ENCODE results near the gene RFPL2. TPM values are rescaled to one million over a fixed set of nuclear protein-coding genes. Genes with fewer than 3 reads are reported as not detected.
A peak's percentile ranks its signal among the peaks of the same experiment; 100 is the strongest.
"Not testable (repeated sequence)": the region's sequence is repeated elsewhere in the genome, so short reads cannot be mapped to it uniquely, and the experiment has no call there.

The RFPL2 gene
- total and polyA plus RNA-seq, 2 of the 13 experiments (the other 11 are each of a cell fraction or from before 2014, with no cell fraction given), result not detected

DNA sequence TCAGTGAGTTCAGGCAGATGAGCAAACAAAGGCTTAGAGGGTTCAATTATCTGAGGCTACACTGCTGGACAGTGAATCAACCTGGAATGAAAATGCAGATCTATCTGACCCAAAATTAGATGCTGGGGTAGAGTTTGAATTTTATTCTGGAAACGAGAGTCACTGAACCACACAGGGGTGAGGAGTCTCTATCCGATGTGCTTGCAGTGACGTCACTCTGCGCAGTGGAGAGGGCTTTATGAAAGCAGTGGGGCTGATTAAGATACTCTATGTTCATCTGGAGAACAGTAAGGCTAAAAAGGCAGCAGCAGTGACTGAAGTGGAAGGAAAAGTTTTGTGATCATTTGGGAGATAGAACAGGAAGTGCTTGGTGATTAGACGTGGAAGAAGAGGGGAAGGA is 44.5 kb downstream of the RFPL2 start:
- H3K79me2 ChIP-seq (ENCODE audit: insufficient read depth, low read length), result not testable (repeated sequence)

DNA sequence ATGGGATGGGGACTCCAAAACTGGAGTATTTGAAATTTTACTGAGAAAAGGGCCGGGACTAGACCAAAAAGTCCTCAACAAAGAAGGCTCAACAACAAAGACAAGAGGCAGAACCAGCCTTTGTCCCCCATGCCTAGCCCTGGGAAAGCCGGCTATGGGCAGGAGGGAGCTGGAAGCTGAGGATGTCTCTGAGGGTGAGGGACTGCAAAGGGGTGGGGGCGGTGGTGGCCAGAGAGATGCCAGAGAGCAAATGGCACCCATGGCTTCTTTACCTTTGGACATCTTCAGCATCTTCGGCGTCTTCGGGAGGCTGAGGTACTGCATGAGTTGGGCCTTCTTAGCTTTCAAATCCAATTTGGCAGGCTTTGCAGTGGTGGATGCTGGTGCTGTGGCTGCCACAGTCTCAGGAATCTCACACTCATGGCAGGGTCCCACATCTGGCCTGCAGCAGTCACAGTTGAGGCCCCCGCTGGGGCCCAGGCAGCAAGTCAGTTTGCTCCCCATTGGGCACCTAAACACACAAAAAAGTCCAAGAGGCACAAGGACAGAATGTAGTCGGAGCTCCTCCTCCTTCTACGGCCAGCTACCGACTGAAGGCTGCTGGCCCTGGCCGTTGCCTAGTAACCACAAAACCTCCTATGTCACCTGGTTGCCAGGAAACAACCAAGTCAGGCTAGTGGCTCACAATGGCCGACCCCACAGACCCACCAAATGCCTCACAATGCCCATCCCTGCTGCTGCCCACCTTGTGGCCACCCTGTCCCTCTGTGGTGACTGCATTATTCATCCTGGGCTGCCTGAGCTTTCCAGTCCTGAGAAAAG is 46.0 kb downstream of the RFPL2 start, which contains the start of gene C22orf42:
TSS of gene C22orf42 (minus strand) at position 592 of the 822 bp plus-strand sequence. CDS start at position 504, 88 bp downstream.
- Histone ChIP-seq H3K36me3 (replicated peaks in 1 of 2; ENCODE audit: control insufficient read depth in 1 of 2, insufficient read depth in 2 of 2, low read length in 2 of 2) (no peaks in the 10 kb centered on the region), H3K4me3 (replicated peaks in 1 of 3; ENCODE audit: insufficient read depth in 1 of 3, low read depth in 2 of 3, low read length in 3 of 3) (no peak within 1 kb of the TSS), H3K9me3 (ENCODE audit: low read length) (no peaks in the 10 kb centered on the region), H2AFZ (ENCODE audit: low read length) (no peak within 1 kb of the TSS), H3K4me2 (ENCODE audit: low read depth, low read length) (no peak within 1 kb of the TSS), H3K9ac (ENCODE audit: insufficient read depth, low read depth, low read length) (no peak within 1 kb of the TSS), H3K4me1 (ENCODE audit: insufficient read depth, low read length) (no peaks in the 10 kb centered on the region), H4K20me1 (ENCODE audit: insufficient read depth, low read length) (no peaks in the 10 kb centered on the region), H3K27me3 (ENCODE audit: control insufficient read depth in 1 of 2, insufficient read depth in 2 of 2, low read length in 2 of 2) (peaks cover 0 to 12% of the 10 kb centered on the region in 2 experiments; a peak in 2 of 5 replicates), H3K27ac (ENCODE audit: extremely low read length, insufficient read depth, low read length) (no peak within 1 kb of the TSS), H3K79me2 (ENCODE audit: insufficient read depth, low read length) (no peaks in the 10 kb centered on the region)
- POLR2A ChIA-PET, result no interaction called here
- DNase-seq (ENCODE audit: low spot score), result no peak
- in situ Hi-C loops (cut with HindIII; ENCODE audit: extremely low pct_ligation_motif_present, low pct_unique_long_range_greater_than_20kb) (no loop called here), intact Hi-C loops (cut with micrococcal nuclease; ENCODE audit: unreplicated experiment) (no loop called here)
- CTCF ChIA-PET (ENCODE audit: low intra/inter-chr PET ratio, low total read pairs), result no interaction called here
- ATAC-seq, result no peak
- TF ChIP-seq GABPB1 (CRISPR knock-in tag; IDR thresholded peaks at IDR 0.05) (no peak), ZNF232 (CRISPR knock-in tag; IDR thresholded peaks at IDR 0.05; ENCODE audit: borderline replicate concordance) (no peak), ZNF543 (CRISPR knock-in tag; IDR thresholded peaks at IDR 0.05) (no peak)
- WGBS (ENCODE audit: low lambda C conversion rate), result 11% methylated on average over 7 of the region's 12 CpGs
- FAIRE-seq, result no peak
- no TSS peak for BruUV-seq (replicated peaks)

More for the DNA sequence above, 44.5 kb downstream of the RFPL2 start:
- 31% methylated on average over 5 of the region's 5 CpGs for WGBS (ENCODE audit: low lambda C conversion rate)
- H4K20me1 ChIP-seq (ENCODE audit: insufficient read depth, low read length); CTCF ChIA-PET (ENCODE audit: low intra/inter-chr PET ratio, low total read pairs); in situ Hi-C loops (cut with HindIII; ENCODE audit: extremely low pct_ligation_motif_present, low pct_unique_long_range_greater_than_20kb); H3K4me2 ChIP-seq (ENCODE audit: low read depth, low read length); H3K9ac ChIP-seq (ENCODE audit: insufficient read depth, low read depth, low read length); H3K27ac ChIP-seq (ENCODE audit: extremely low read length, insufficient read depth, low read length); H3K4me1 ChIP-seq (ENCODE audit: insufficient read depth, low read length); BruUV-seq (replicated peaks); H3K9me3 ChIP-seq (ENCODE audit: low read length); ATAC-seq; POLR2A ChIA-PET; intact Hi-C loops (cut with micrococcal nuclease; ENCODE audit: unreplicated experiment); H3K36me3 ChIP-seq (replicated peaks in 1 of 2; ENCODE audit: control insufficient read depth in 1 of 2, insufficient read depth in 2 of 2, low read length in 2 of 2); H2AFZ ChIP-seq (ENCODE audit: low read length); H3K4me3 ChIP-seq (replicated peaks in 1 of 3; ENCODE audit: insufficient read depth in 1 of 3, low read depth in 2 of 3, low read length in 3 of 3); FAIRE-seq; DNase-seq (ENCODE audit: low spot score); TF ChIP-seq CREB1, ATF7 (CRISPR knock-in tag; IDR thresholded peaks at IDR 0.05): not testable (repeated sequence)
- TF ChIP-seq CREB1 (IDR thresholded peaks at IDR 0.05) (peak; percentile 92), ATF7 (IDR thresholded peaks at IDR 0.05) (peak; percentile 85)
- peaks cover 1 to 13% of the 10 kb centered on the region in 2 experiments; a peak in 2 of 5 replicates for H3K27me3 ChIP-seq (ENCODE audit: control insufficient read depth in 1 of 2, insufficient read depth in 2 of 2, low read length in 2 of 2)

DNA sequence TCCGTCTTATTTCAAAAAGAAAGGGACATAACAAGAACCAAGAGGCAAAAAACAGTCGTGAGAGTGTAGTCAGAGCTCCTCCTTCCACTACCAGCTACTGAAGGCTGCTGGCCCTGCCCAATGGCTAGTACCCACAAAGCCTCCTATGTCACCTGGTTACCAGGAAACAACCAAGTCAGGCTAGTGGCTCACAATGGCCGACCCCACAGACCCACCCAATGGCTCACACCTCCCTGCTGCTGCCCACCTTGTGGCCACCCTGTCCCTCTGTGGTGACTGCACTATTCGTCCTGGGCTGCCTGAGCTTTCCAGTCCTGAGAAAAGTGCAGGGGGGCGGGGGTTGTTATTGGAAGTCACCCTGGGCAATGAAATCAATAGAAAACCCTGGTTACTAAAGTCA is 47.2 kb downstream of the RFPL2 start:
- DNase-seq (ENCODE audit: low spot score); H3K79me2 ChIP-seq (ENCODE audit: insufficient read depth, low read length); H3K4me1 ChIP-seq (ENCODE audit: insufficient read depth, low read length); H4K20me1 ChIP-seq (ENCODE audit: insufficient read depth, low read length); H3K27ac ChIP-seq (ENCODE audit: extremely low read length, insufficient read depth, low read length); in situ Hi-C loops (cut with HindIII; ENCODE audit: extremely low pct_ligation_motif_present, low pct_unique_long_range_greater_than_20kb); CTCF ChIA-PET (ENCODE audit: low intra/inter-chr PET ratio, low total read pairs); H3K36me3 ChIP-seq (replicated peaks in 1 of 2; ENCODE audit: control insufficient read depth in 1 of 2, insufficient read depth in 2 of 2, low read length in 2 of 2); POLR2A ChIA-PET; ATAC-seq; H3K9ac ChIP-seq (ENCODE audit: insufficient read depth, low read depth, low read length); BruUV-seq (replicated peaks); H3K9me3 ChIP-seq (ENCODE audit: low read length); H3K4me3 ChIP-seq (replicated peaks in 1 of 3; ENCODE audit: insufficient read depth in 1 of 3, low read depth in 2 of 3, low read length in 3 of 3); H2AFZ ChIP-seq (ENCODE audit: low read length); FAIRE-seq; intact Hi-C loops (cut with micrococcal nuclease; ENCODE audit: unreplicated experiment); H3K4me2 ChIP-seq (ENCODE audit: low read depth, low read length): not testable (repeated sequence)
- H3K27me3 ChIP-seq (ENCODE audit: control insufficient read depth in 1 of 2, insufficient read depth in 2 of 2, low read length in 2 of 2), result peaks cover 0 to 12% of the 10 kb centered on the region in 2 experiments; a peak in 2 of 5 replicates
- WGBS (ENCODE audit: low lambda C conversion rate), result 1% methylated on average over 5 of the region's 5 CpGs

Measured in HepG2 (cell line).